Naive thymus-derived CD4-positive, alpha-beta T cell (primary cell): ENCODE results near the gene LRRC58. TPM values are rescaled to one million over a fixed set of nuclear protein-coding genes. Genes with fewer than 3 reads are reported as not detected.

Experiments
- ATAC-seq: fragments of 150-1000 bp; cut with Tn5 transposase; 2 replicates; pipeline ENCODE4 v1.10.0; 2021; ENCODE audit warnings: mild to moderate bottlenecking, moderate library complexity
- CTCF ChIA-PET: fragments of 350-600 bp; sonication (Branson Sonifier 250); formaldehyde crosslinking; loops from one replicate; lab custom pipeline; 2021; ENCODE audit warnings: antibody characterized with exemption; lab: Charles Lee
- POLR2A ChIA-PET: fragments of 350-600 bp; sonication (Branson Sonifier 250); formaldehyde crosslinking; loops from one replicate; lab custom pipeline; 2021; ENCODE audit warnings: antibody characterized with exemption, inconsistent platforms; lab: Charles Lee
- DNase-seq, 9 donors: peaks; one replicate each; pipeline versions ENCODE4 v3.0.0 to v3.0.0-alpha.2; 2020 to 2022; ENCODE audit warnings: mixed read lengths in 1 of 9
- H3K27ac ChIP-seq: one replicate; pipeline ENCODE4 v1.7.0; 2013; ENCODE audit warnings: mild to moderate bottlenecking, low read depth, low read length, moderate library complexity
- H3K27me3 ChIP-seq, 2 donors: one replicate each; pipeline ENCODE4 v1.7.0; 2013; ENCODE audit warnings: low read length in 2 of 2, mild to moderate bottlenecking in 2 of 2, moderate library complexity in 2 of 2; ENCODE audit not compliant: control insufficient read depth in 2 of 2, insufficient read depth in 2 of 2
- H3K36me3 ChIP-seq, 3 experiments: 1 replicate in 2 of 3; 2 replicates in 1 of 3; pipeline ENCODE4 v1.7.0; 2013; ENCODE audit warnings: low read length in 3 of 3, mild to moderate bottlenecking in 3 of 3, moderate library complexity in 1 of 3; ENCODE audit not compliant: insufficient read depth in 3 of 3, control insufficient read depth in 2 of 3
- H3K4me1 ChIP-seq, 2 donors: one replicate each; pipeline ENCODE4 v1.7.0; 2013; ENCODE audit warnings: low read length in 2 of 2, mild to moderate bottlenecking in 2 of 2, moderate library complexity in 1 of 2; ENCODE audit not compliant: control insufficient read depth in 2 of 2, insufficient read depth in 2 of 2
- H3K4me3 ChIP-seq: 2 replicates; pipeline ENCODE4 v1.7.0; 2013; ENCODE audit warnings: mild to moderate bottlenecking, low read length
- H3K9me3 ChIP-seq, 3 experiments: 1 replicate in 2 of 3; 2 replicates in 1 of 3; pipeline ENCODE4 v1.7.0; 2013; ENCODE audit warnings: low read length in 3 of 3; ENCODE audit not compliant: control insufficient read depth in 2 of 3
- H3K27ac Mint-ChIP-seq, 9 donors: one replicate each; pipeline ENCODE4 v1.8.0; 2020 to 2022; ENCODE audit warnings: mixed read lengths in 9 of 9, mild to moderate bottlenecking in 8 of 9, moderate library complexity in 5 of 9, inconsistent platforms in 2 of 9
- H3K27me3 Mint-ChIP-seq, 5 donors: one replicate each; pipeline ENCODE4 v1.8.0; 2021 to 2022; ENCODE audit warnings: mixed read lengths in 5 of 5, mild to moderate bottlenecking in 1 of 5
- H3K36me3 Mint-ChIP-seq, 5 donors: one replicate each; pipeline ENCODE4 v1.8.0; 2020 to 2022; ENCODE audit warnings: mixed read lengths in 5 of 5, mild to moderate bottlenecking in 3 of 5, inconsistent platforms in 1 of 5
- H3K4me1 Mint-ChIP-seq, 7 donors: one replicate each; pipeline ENCODE4 v1.8.0; 2020 to 2022; ENCODE audit warnings: mixed read lengths in 7 of 7, mild to moderate bottlenecking in 3 of 7, inconsistent platforms in 1 of 7
- H3K4me3 Mint-ChIP-seq, 10 donors: one replicate each; pipeline ENCODE4 v1.8.0; 2020 to 2022; ENCODE audit warnings: mild to moderate bottlenecking in 10 of 10, mixed read lengths in 10 of 10, moderate library complexity in 6 of 10, inconsistent platforms in 2 of 10
- H3K9me3 Mint-ChIP-seq, 11 donors: one replicate each; pipeline ENCODE4 v1.8.0; 2020 to 2022; ENCODE audit warnings: mixed read lengths in 11 of 11, mild to moderate bottlenecking in 4 of 11, inconsistent platforms in 1 of 11, moderate library complexity in 1 of 11
- intact Hi-C, 2 donors: fragments of 100-400 bp; cut with micrococcal nuclease; formaldehyde crosslinking; loops; one replicate each; pipeline ENCODE4 v1.15.1; 2023
- polyA plus RNA-seq, 2 donors: library from polyadenylated mRNA; unstranded; fragments of 300-500 nt; fragmentation: Illumina TruSeq; gene quantifications; one replicate each; pipeline ENCODE4 v1.2.3, GENCODE V29; 2021
- total RNA-seq, 6 experiments: library from RNA in 5 of 6; stranded (reverse) in 5 of 6; gene quantifications; 1 replicate in 5 of 6; 2 replicates in 1 of 6; pipeline ENCODE4 v1.2.3 and lab custom pipeline; 2021 to 2026

Gene LRRC58
- total and polyA plus RNA-seq, 7 experiments from 2014 or later = 8.1 to 24.1 (median 16.6) TPM

DNA sequence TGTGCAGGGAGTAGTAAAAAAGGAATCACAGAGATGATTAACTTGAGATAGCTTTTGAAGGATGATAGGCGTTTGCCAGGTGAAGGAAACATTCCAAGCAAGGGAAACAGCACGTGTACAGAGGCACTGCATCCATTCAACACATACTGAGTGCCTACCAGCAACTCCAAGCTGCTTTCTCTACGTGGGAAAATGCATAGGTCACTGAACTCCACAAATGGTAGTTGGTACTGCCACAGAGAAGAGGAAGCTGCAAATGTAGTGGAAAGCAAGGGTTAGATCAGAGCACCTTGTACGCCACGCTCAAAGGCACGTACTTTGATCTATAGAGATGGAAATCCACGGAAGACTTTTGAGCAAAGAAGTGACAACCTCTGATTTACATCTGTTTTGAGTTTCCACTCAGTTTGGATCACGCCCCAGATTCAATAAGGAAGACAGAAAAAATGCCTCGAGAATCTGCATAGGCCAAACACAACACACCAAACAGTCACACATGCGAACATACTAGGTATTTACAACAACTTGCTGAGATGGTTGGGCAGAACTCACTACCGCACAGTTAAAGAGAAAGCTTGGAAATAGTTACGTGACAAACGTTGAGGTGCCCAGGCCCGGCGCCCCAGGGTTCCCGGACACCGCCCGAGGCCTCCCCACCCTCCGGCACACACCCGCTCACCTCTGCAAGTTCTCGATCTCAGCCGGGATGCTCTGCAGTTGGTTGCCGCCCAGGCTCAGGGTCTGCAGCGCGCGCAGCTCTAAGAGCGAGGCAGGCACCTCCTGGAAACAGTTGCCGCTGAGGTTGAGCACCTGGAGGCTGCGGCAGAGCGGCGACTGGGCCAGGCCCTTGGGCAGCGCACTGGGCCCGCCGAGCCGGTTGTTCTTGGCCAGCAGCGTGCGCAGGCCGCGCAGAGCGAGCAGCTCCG, 826 bp downstream of the LRRC58 start:
- ATAC-seq = peak; percentile 59
- Histone ChIP-seq H3K9me3 (no peaks in the 10 kb centered on the region), H3K27me3 (no peaks in the 10 kb centered on the region), H3K36me3 (peaks cover 0 to 3% (median 0%) of the 10 kb centered on the region in 3 experiments), H3K4me3 (peak overlapping the region; percentile 91), H3K27ac (peak overlapping the region; percentile 76), H3K4me1 (peaks cover 24 to 26% of the 10 kb centered on the region in 2 donors)
- peak in 4 of 9 donors; percentile 67 to 78 (median 75) for DNase-seq
- intact Hi-C loops = loop anchor here (2.0 to 10.0 kb wide), 8 partner anchors 210 to 1486 kb away; partner anchors contain the start of genes CFAP91 (in 1 of the 2), EAF2 (in 1 of the 2), IQCB1 (in 1 of the 2) and NDUFB4 (in 1 of the 2)
- H3K4me1 Mint-ChIP-seq = peaks cover 41 to 63% (median 55%) of the 10 kb centered on the region in 7 donors
- H3K27me3 Mint-ChIP-seq = peaks cover 0 to 21% (median 0%) of the 10 kb centered on the region in 5 donors
- CTCF ChIA-PET = interaction anchor here (0.5 to 3.2 kb wide), 3 partner anchors 11 to 455 kb away, joined by 3 to 10 read pairs (median 4); no protein-coding TSS in a partner anchor
- peak overlapping the region; percentile 85 to 96 (median 94) for H3K4me3 Mint-ChIP-seq
- POLR2A ChIA-PET = interaction anchor here (0.8 to 2.7 kb wide), 13 partner anchors 13 to 880 kb away, joined by 3 to 29 read pairs (median 5); partner anchors contain the start of genes COX17, GSK3B, GTF2E1 and NDUFB4
- H3K9me3 Mint-ChIP-seq = no peaks in the 10 kb centered on the region
- peak overlapping the region; percentile 85 to 93 (median 89) for H3K27ac Mint-ChIP-seq
- H3K36me3 Mint-ChIP-seq = peaks cover 0 to 15% (median 7%) of the 10 kb centered on the region in 5 donors

DNA sequence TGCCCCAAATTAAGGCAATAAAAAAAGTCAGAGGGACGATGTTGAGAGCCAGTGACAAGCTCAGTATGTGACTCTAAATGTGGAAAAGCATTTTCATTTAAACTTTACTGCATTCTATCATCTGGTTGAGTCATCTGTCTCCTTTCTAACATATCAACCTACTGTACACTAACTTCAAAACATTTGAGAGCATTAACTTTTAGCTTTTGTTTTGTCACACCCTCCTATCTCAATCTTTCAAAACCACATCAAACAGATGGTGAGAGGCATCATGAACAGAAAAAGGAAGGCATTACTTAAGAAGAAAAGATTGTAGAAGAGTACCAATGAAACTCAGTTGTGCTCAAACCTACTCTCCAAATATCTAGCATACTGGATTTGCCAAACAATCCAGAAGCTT, 4.8 kb downstream of the LRRC58 start:
- intact Hi-C loops = loop anchor here (2.0 to 10.0 kb wide), 5 partner anchors 14 to 1110 kb away; partner anchors contain the start of gene CFAP91 (in 1 of the 2)
- ATAC-seq (no peak), DNase-seq (peak in 7 of 9 donors; percentile 13 to 53 (median 33))
- Mint-ChIP-seq H3K4me1 (peaks cover 44 to 78% (median 68%) of the 10 kb centered on the region in 7 donors), H3K36me3 (peaks cover 0 to 41% (median 28%) of the 10 kb centered on the region in 5 donors), H3K27me3 (no peaks in the 10 kb centered on the region), H3K9me3 (peaks cover 0 to 12% (median 3%) of the 10 kb centered on the region in 11 donors), H3K27ac (peak overlapping the region in 6 of 9 donors; percentile 7 to 78 (median 31)), H3K4me3 (peak overlapping the region in 9 of 10 donors; percentile 8 to 85 (median 39))
- H3K36me3 ChIP-seq = peaks cover 0 to 4% (median 0%) of the 10 kb centered on the region in 3 experiments
- ChIA-PET CTCF (no interaction called here), POLR2A (interaction anchor here (0.9 kb wide), 2 partner anchors 249 to 397 kb away, joined by 3 to 4 read pairs; no protein-coding TSS in a partner anchor)
- no peak overlapping the region for H3K4me3 ChIP-seq
- H3K9me3 ChIP-seq = no peaks in the 10 kb centered on the region
- no peak overlapping the region for H3K27ac ChIP-seq
- H3K4me1 ChIP-seq = peaks cover 18 to 23% of the 10 kb centered on the region in 2 donors
- no peaks in the 10 kb centered on the region for H3K27me3 ChIP-seq

- Histone ChIP-seq H3K27me3 (no peaks in the 10 kb centered on the region), H3K4me1 (peaks cover 15% of the 10 kb centered on the region in 2 donors), H3K36me3 (peaks cover 0 to 10% (median 0%) of the 10 kb centered on the region in 3 experiments), H3K9me3 (no peaks in the 10 kb centered on the region), H3K27ac (no peak overlapping the region), H3K4me3 (no peak overlapping the region)
- no peak for DNase-seq
- no peak overlapping the region for H3K4me3 Mint-ChIP-seq
- peaks cover 0 to 49% (median 38%) of the 10 kb centered on the region in 5 donors for H3K36me3 Mint-ChIP-seq
- ATAC-seq = no peak
- H3K27ac Mint-ChIP-seq = peak overlapping the region in 2 of 9 donors; percentile 10 to 64
- CTCF ChIA-PET = interaction anchor here (0.6 to 1.4 kb wide), 3 partner anchors 10 to 664 kb away, joined by 3 to 4 read pairs (median 3); partner anchors contain the start of gene COX17
- H3K27me3 Mint-ChIP-seq = no peaks in the 10 kb centered on the region
- intact Hi-C loops = loop anchor here (10.0 kb wide), 4 partner anchors 447 to 1107 kb away; partner anchors contain the start of gene CFAP91 (in 1 of the 2)
- peaks cover 37 to 85% (median 74%) of the 10 kb centered on the region in 7 donors for H3K4me1 Mint-ChIP-seq
- H3K9me3 Mint-ChIP-seq = peaks cover 0 to 24% (median 8%) of the 10 kb centered on the region in 11 donors
- POLR2A ChIA-PET = no interaction called here
Observed at GRCh38 chr3:120341658-120342346, 7.4 kb downstream of the LRRC58 start.

- DNase-seq (no peak), ATAC-seq (no peak)
- H3K27ac Mint-ChIP-seq = peak overlapping the region in 2 of 9 donors; percentile 6 to 32
- H3K9me3 ChIP-seq = no peaks in the 10 kb centered on the region
- CTCF ChIA-PET = no interaction called here
- H3K27ac ChIP-seq = no peak overlapping the region
- intact Hi-C loops = no loop called here
- peaks cover 19 to 72% (median 58%) of the 10 kb centered on the region in 7 donors for H3K4me1 Mint-ChIP-seq
- peaks cover 0 to 6% of the 10 kb centered on the region in 2 donors for H3K4me1 ChIP-seq
- peaks cover 0 to 48% (median 39%) of the 10 kb centered on the region in 5 donors for H3K36me3 Mint-ChIP-seq
- H3K9me3 Mint-ChIP-seq = peaks cover 0 to 24% (median 8%) of the 10 kb centered on the region in 11 donors
- peaks cover 0 to 17% (median 0%) of the 10 kb centered on the region in 3 experiments for H3K36me3 ChIP-seq
- H3K4me3 Mint-ChIP-seq = no peak overlapping the region
- H3K27me3 Mint-ChIP-seq = no peaks in the 10 kb centered on the region
- POLR2A ChIA-PET = no interaction called here
- no peaks in the 10 kb centered on the region for H3K27me3 ChIP-seq
- H3K4me3 ChIP-seq = no peak overlapping the region
Observed at GRCh38 chr3:120339362-120339761, 9.8 kb downstream of the LRRC58 start.

- no peaks in the 10 kb centered on the region for H3K9me3 ChIP-seq
- DNase-seq (no peak), ATAC-seq (no peak)
- intact Hi-C loops = no loop called here
- POLR2A ChIA-PET = no interaction called here
- Mint-ChIP-seq H3K4me3 (peak overlapping the region in 2 of 10 donors; percentile 14 to 20), H3K36me3 (peaks cover 5 to 49% (median 42%) of the 10 kb centered on the region in 5 donors), H3K4me1 (peaks cover 14 to 64% (median 49%) of the 10 kb centered on the region in 7 donors), H3K27ac (peak overlapping the region in 3 of 9 donors; percentile 6 to 32 (median 10)), H3K9me3 (peaks cover 0 to 24% (median 8%) of the 10 kb centered on the region in 11 donors), H3K27me3 (no peaks in the 10 kb centered on the region)
- peaks cover 0 to 23% (median 5%) of the 10 kb centered on the region in 3 experiments for H3K36me3 ChIP-seq
- no peaks in the 10 kb centered on the region for H3K4me1 ChIP-seq
- no peaks in the 10 kb centered on the region for H3K27me3 ChIP-seq
- H3K27ac ChIP-seq = no peak overlapping the region
- no peak overlapping the region for H3K4me3 ChIP-seq
- CTCF ChIA-PET = no interaction called here
Observed at GRCh38 chr3:120338517-120338916, 10.6 kb downstream of the LRRC58 start.
